ENCODE data around the gene NDRG4.
A peak's percentile ranks its signal among the peaks of the same experiment; 100 is the strongest.

- TF ChIP-seq POLR2A (IDR thresholded peaks at IDR 0.05), result peak in 1 of 2 donors; percentile 65
- TF ChIP-seq, protein P1, sequence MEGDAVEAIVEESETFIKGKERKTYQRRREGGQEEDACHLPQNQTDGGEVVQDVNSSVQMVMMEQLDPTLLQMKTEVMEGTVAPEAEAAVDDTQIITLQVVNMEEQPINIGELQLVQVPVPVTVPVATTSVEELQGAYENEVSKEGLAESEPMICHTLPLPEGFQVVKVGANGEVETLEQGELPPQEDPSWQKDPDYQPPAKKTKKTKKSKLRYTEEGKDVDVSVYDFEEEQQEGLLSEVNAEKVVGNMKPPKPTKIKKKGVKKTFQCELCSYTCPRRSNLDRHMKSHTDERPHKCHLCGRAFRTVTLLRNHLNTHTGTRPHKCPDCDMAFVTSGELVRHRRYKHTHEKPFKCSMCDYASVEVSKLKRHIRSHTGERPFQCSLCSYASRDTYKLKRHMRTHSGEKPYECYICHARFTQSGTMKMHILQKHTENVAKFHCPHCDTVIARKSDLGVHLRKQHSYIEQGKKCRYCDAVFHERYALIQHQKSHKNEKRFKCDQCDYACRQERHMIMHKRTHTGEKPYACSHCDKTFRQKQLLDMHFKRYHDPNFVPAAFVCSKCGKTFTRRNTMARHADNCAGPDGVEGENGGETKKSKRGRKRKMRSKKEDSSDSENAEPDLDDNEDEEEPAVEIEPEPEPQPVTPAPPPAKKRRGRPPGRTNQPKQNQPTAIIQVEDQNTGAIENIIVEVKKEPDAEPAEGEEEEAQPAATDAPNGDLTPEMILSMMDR (IDR thresholded peaks at IDR 0.05), result peak in 4 of 6 experiments; percentile 22 to 40 (median 30)
These were observed 15.4 kb downstream of the NDRG4 start, which contains the start of gene SETD6 for GRCh38 chr16:58515125-58515870.
